ENCODE data around the gene TMBIM4.
"Not testable (repeated sequence)": the region's sequence is repeated elsewhere in the genome, so short reads cannot be mapped to it uniquely, and the experiment has no call there.

The TMBIM4 gene

GRCh38 chr12:66184822-66185221, 15.0 kb upstream of the TMBIM4 start:
- DNase-seq (ENCODE audit: low spot score): not testable (repeated sequence)

- DNase-seq (ENCODE audit: low spot score): no peak
These were observed 13.2 kb upstream of the TMBIM4 start for GRCh38 chr12:66182956-66183355.

- DNase-seq (ENCODE audit: low spot score): no peak
These were observed 6.5 kb upstream of the TMBIM4 start for GRCh38 chr12:66176105-66176900.

GRCh38 chr12:66174391-66175325, 4.9 kb upstream of the TMBIM4 start:
- not testable (repeated sequence) for DNase-seq (ENCODE audit: low spot score)

GRCh38 chr12:66170606-66171005, 810 bp upstream of the TMBIM4 start:
- DNase-seq (ENCODE audit: low spot score): no peak

- no peak for DNase-seq (ENCODE audit: low spot score)
These were observed 1.4 kb downstream of the TMBIM4 start for GRCh38 chr12:66168410-66168809.

- DNase-seq (ENCODE audit: low spot score): no peak
These were observed 3.2 kb downstream of the TMBIM4 start for GRCh38 chr12:66166561-66166960.

- no peak for DNase-seq (ENCODE audit: low spot score)
These were observed 4.7 kb downstream of the TMBIM4 start for GRCh38 chr12:66165141-66165540.

- no peak for DNase-seq (ENCODE audit: low spot score)
These were observed 5.4 kb downstream of the TMBIM4 start for GRCh38 chr12:66164349-66164821.

GRCh38 chr12:66163289-66163688, 6.5 kb downstream of the TMBIM4 start:
- no peak for DNase-seq (ENCODE audit: low spot score)

GRCh38 chr12:66162701-66163100, 7.1 kb downstream of the TMBIM4 start:
- no peak for DNase-seq (ENCODE audit: low spot score)

- no peak for DNase-seq (ENCODE audit: low spot score)
These were observed 9.1 kb downstream of the TMBIM4 start for GRCh38 chr12:66160704-66161103.

- DNase-seq (ENCODE audit: low spot score): no peak
These were observed 10.7 kb downstream of the TMBIM4 start for GRCh38 chr12:66159123-66159522.

GRCh38 chr12:66156654-66157053, 13.1 kb downstream of the TMBIM4 start:
- no peak for DNase-seq (ENCODE audit: low spot score)

GRCh38 chr12:66154776-66155175, 15.0 kb downstream of the TMBIM4 start:
- DNase-seq (ENCODE audit: low spot score): no peak

- DNase-seq (ENCODE audit: low spot score): no peak
These were observed 17.1 kb downstream of the TMBIM4 start for GRCh38 chr12:66152732-66153131.

GRCh38 chr12:66149702-66150398, 19.9 kb downstream of the TMBIM4 start:
- DNase-seq (ENCODE audit: low spot score): no peak

- peak; percentile 39 for DNase-seq (ENCODE audit: low spot score)
These were observed 24.7 kb downstream of the TMBIM4 start for GRCh38 chr12:66144791-66145754.

- DNase-seq (ENCODE audit: low spot score): no peak
These were observed 25.9 kb downstream of the TMBIM4 start for GRCh38 chr12:66143868-66144267.

GRCh38 chr12:66142826-66143225, 27.0 kb downstream of the TMBIM4 start:
- DNase-seq (ENCODE audit: low spot score): no peak

- DNase-seq (ENCODE audit: low spot score): no peak
These were observed 28.5 kb downstream of the TMBIM4 start for GRCh38 chr12:66141299-66141698.

Data from activated CD4-positive, alpha-beta T cell treated with anti-CD3 and anti-CD28 coated beads, Interleukin-2, Interleukin-4, amounts not matched to agents 100 ng/mL and 50 ng/mL, durations not matched to agents 16 hours and 8 hours (primary cell).